Fibroblast of villous mesenchyme (primary cell): ENCODE data around the gene SOCS4. TPM values are rescaled to one million over a fixed set of nuclear protein-coding genes. Genes with fewer than 3 reads are reported as not detected.

Experiments
- DNase-seq: peaks from one replicate; pipeline ENCODE4 v3.0.0-alpha.2; 2010; ENCODE audit warnings: low read depth
- H3K4me3 ChIP-seq: 2 replicates; pipeline ENCODE4 v1.5.1; 2011; ENCODE audit warnings: low read depth, mild to moderate bottlenecking, low read length
- CTCF ChIP-seq: IDR thresholded peaks from 2 replicates; pipeline ENCODE4 v1.5.1; 2012; ENCODE audit warnings: low read depth, mild to moderate bottlenecking, low read length; ENCODE audit not compliant: insufficient read depth
- total RNA-seq: library from RNA; depleted of rRNA; stranded (reverse); fragments of >200 nt; gene quantifications from 2 replicates; pipeline ENCODE4 v1.2.3, GENCODE V29; 2012

SOCS4 gene
- total RNA-seq, 1 donor = 26.8 TPM

GRCh38 chr14:55098561-55098898 lies 71.5 kb downstream of the SOCS4 start:
- DNase-seq = no peak
- no peak overlapping the region for H3K4me3 ChIP-seq
- no peak for TF ChIP-seq CTCF

Other genes with a start within 250 kb of the SOCS4 start
- gene GCH1, start 124.4 kb upstream of the SOCS4 start, total RNA-seq = 2.3 and 9.1 TPM in 2 replicates
- 9.0 and 14.2 TPM in 2 replicates for gene WDHD1, start 137 bp upstream of the SOCS4 start, total RNA-seq
- gene MAPK1IP1L, start 24.4 kb downstream of the SOCS4 start, total RNA-seq = 36.1 and 49.2 TPM in 2 replicates
- 120 and 198 TPM in 2 replicates for gene LGALS3, start 102.0 kb downstream of the SOCS4 start, total RNA-seq
- gene DLGAP5, start 164.3 kb downstream of the SOCS4 start, total RNA-seq = 17.4 and 35.0 TPM in 2 replicates
- 24.2 and 28.9 TPM in 2 replicates for gene FBXO34, start 244.2 kb downstream of the SOCS4 start, total RNA-seq